Measurements from ENCODE around the gene LRMDA. TPM values are rescaled to one million over a fixed set of nuclear protein-coding genes. Genes with fewer than 3 reads are reported as not detected.

LRMDA gene
- total and polyA plus RNA-seq, 3 experiments from 2014 or later = not detected

Other genes with a start within 250 kb of the LRMDA start
- gene VDAC2, start 220.8 kb upstream of the LRMDA start, total RNA-seq = 100 to 1,000 TPM; 247 to 261 TPM
- gene VDAC2, start 220.8 kb upstream of the LRMDA start, polyA plus RNA-seq = 149 TPM
- gene COMTD1, start 195.7 kb upstream of the LRMDA start, total RNA-seq = 10 to 100 TPM; 43.9 to 47.9 TPM
- 23.2 TPM for gene COMTD1, start 195.7 kb upstream of the LRMDA start, polyA plus RNA-seq
- under 1 TPM; 0.07 to 0.13 TPM for gene ZNF503, start 29.9 kb upstream of the LRMDA start, total RNA-seq
- gene ZNF503, start 29.9 kb upstream of the LRMDA start, polyA plus RNA-seq = not detected

All from CD8-positive, alpha-beta memory T cell (primary cell).